Psoas muscle (tissue), 8 donors: ENCODE data around the gene CDK6. TPM values are rescaled to one million over a fixed set of nuclear protein-coding genes. Genes with fewer than 3 reads are reported as not detected.

Experiments used
- ATAC-seq, 4 donors: fragments of 200-7000 bp; cut with Tn5 transposase; one replicate each; pipeline ENCODE4 v1.9.1; 2020; ENCODE audit warnings: moderate library complexity in 3 of 4, mild to moderate bottlenecking in 2 of 4
- DNase-seq, 2 donors: peaks; one replicate each; pipeline ENCODE4 v3.0.0-alpha.2; 2020
- H3K27ac ChIP-seq: fragments of 200-600 bp; one replicate; pipeline ENCODE4 v1.8.0; 2022
- H3K27me3 ChIP-seq, 3 donors: fragments of 200-600 bp in 1 of 3; one replicate each; pipeline versions ENCODE4 v1.6.1 to v1.8.0; 2013 to 2022; ENCODE audit warnings: low read length in 2 of 3, mild to moderate bottlenecking in 2 of 3, moderate library complexity in 1 of 3; ENCODE audit not compliant: insufficient read depth in 3 of 3
- H3K36me3 ChIP-seq, 2 donors: fragments of 200-600 bp in 1 of 2; one replicate each; pipeline versions ENCODE4 v1.6.1 to v1.8.0; 2013 to 2022; ENCODE audit warnings: low read depth in 1 of 2, mild to moderate bottlenecking in 1 of 2, moderate library complexity in 1 of 2; ENCODE audit not compliant: insufficient read depth in 1 of 2
- H3K4me1 ChIP-seq: fragments of 200-600 bp; one replicate; pipeline ENCODE4 v1.8.0; 2022
- H3K4me3 ChIP-seq: fragments of 200-600 bp; one replicate; pipeline ENCODE4 v1.8.0; 2022; ENCODE audit warnings: mild to moderate bottlenecking
- H3K9me3 ChIP-seq: fragments of 200-600 bp; one replicate; pipeline ENCODE4 v1.8.0; 2022
- WGBS, 3 donors: extraction: QIAGEN DNeasy Blood & Tissue Kit; methylation state at CpG; one replicate each; pipeline versions ENCODE4 v1.1.6 to v1.1.7; 2013; 5-methylcytosine and 5-hydroxymethylcytosine counted together
- intact Hi-C, 2 donors: fragments of 100-400 bp; cut with DNase I; formaldehyde crosslinking; loops; one replicate each; pipeline versions ENCODE4 v1.11.0 to v1.14.2; 2022
- polyA plus RNA-seq, 3 donors: library from polyadenylated mRNA; stranded (reverse); fragments of 200-250 nt; gene quantifications; one replicate each; pipeline ENCODE4 v1.2.3, GENCODE V29; 2013
- total RNA-seq, 4 donors: library from RNA; stranded (reverse); fragmentation: NEBNext Ultra II Directional in 2 of 4; extraction: Animal tissue kit (Norgen Biotek cat#: 25700) in 2 of 4; gene quantifications; one replicate each; pipeline versions ENCODE4 v1.2.1 to v1.2.4, GENCODE V29; 2021 to 2023
- TF ChIP-seq, protein P1 (sequence below): fragments of 200-600 bp; IDR thresholded peaks from one replicate; pipeline ENCODE4 v1.8.0; 2022; ENCODE audit warnings: antibody characterized with exemption
- donor health status: healthy with polysubstance abuse.
- donor health status: DM: no; HTN: no; CAD: no; lungs with moderate emphysema.
- donor health status: Bipolar disorder and iron deficiency.
- donor health status: healthy.
- donor health status: DM: yes; HTN: yes; CAD: no.
- donor health status: DM: no; HTN: no; CAD: no.
- donor health status: DM: no; HTN: no; CAD: no.
- donor health status: DM: yes; HTN: yes; CAD: no.

CDK6 gene
- total and polyA plus RNA-seq, 7 donors: 0.39 to 8.0 (median 3.2) TPM

GRCh38 chr7:92657391-92657790 is 179.0 kb downstream of the CDK6 start:
- Histone ChIP-seq H3K27ac (no peak overlapping the region), H3K9me3 (no peaks in the 10 kb centered on the region), H3K4me1 (no peaks in the 10 kb centered on the region), H3K27me3 (no peaks in the 10 kb centered on the region), H3K36me3 (no peaks in the 10 kb centered on the region), H3K4me3 (no peak overlapping the region)
- intact Hi-C loops: no loop called here
- DNase-seq (no peak), ATAC-seq (no peak)
- TF ChIP-seq, protein P1, sequence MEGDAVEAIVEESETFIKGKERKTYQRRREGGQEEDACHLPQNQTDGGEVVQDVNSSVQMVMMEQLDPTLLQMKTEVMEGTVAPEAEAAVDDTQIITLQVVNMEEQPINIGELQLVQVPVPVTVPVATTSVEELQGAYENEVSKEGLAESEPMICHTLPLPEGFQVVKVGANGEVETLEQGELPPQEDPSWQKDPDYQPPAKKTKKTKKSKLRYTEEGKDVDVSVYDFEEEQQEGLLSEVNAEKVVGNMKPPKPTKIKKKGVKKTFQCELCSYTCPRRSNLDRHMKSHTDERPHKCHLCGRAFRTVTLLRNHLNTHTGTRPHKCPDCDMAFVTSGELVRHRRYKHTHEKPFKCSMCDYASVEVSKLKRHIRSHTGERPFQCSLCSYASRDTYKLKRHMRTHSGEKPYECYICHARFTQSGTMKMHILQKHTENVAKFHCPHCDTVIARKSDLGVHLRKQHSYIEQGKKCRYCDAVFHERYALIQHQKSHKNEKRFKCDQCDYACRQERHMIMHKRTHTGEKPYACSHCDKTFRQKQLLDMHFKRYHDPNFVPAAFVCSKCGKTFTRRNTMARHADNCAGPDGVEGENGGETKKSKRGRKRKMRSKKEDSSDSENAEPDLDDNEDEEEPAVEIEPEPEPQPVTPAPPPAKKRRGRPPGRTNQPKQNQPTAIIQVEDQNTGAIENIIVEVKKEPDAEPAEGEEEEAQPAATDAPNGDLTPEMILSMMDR: no peak
- WGBS, 3 donors: 88 to 100% (median 96%) methylated on average over 1 of the region's 1 CpG

DNA sequence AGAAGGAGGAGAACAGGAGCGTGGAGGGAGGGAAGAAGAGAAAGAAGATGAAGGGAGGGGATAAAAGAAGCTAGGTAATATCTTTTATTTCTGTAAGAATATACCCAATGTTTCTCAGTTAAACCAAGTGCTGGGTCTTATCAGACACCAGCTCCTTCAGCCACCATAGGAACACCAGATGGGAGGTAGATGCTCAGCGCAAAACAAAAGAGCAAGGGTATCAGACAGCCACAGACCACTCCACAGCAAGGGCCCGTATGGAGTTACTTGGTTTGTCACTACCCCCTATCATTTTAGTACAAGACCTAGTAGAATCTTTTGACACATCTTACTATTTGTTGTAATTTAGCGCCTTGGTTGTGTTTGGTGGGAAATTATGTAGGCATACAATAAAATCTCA is 180.3 kb downstream of the CDK6 start:
- Histone ChIP-seq H3K9me3 (no peaks in the 10 kb centered on the region), H3K4me3 (no peak overlapping the region), H3K4me1 (no peaks in the 10 kb centered on the region), H3K36me3 (no peaks in the 10 kb centered on the region), H3K27ac (no peak overlapping the region), H3K27me3 (no peaks in the 10 kb centered on the region)
- TF ChIP-seq, protein P1: no peak
- intact Hi-C loops: no loop called here
- no peak for ATAC-seq
- no peak for DNase-seq
- 95 to 98% (median 97%) methylated on average over 4 of the region's 4 CpGs for WGBS, 3 donors

- no peak for ATAC-seq
- Histone ChIP-seq H3K36me3 (no peaks in the 10 kb centered on the region), H3K27ac (no peak overlapping the region), H3K9me3 (no peaks in the 10 kb centered on the region), H3K4me1 (no peaks in the 10 kb centered on the region), H3K27me3 (no peaks in the 10 kb centered on the region), H3K4me3 (no peak overlapping the region)
- TF ChIP-seq, protein P1: no peak
- intact Hi-C loops: no loop called here
- DNase-seq: no peak
- 59 to 86% (median 63%) methylated on average over 1 of the region's 1 CpG for WGBS, 3 donors
Observed at GRCh38 chr7:92655346-92655884, 181.0 kb downstream of the CDK6 start.

DNA sequence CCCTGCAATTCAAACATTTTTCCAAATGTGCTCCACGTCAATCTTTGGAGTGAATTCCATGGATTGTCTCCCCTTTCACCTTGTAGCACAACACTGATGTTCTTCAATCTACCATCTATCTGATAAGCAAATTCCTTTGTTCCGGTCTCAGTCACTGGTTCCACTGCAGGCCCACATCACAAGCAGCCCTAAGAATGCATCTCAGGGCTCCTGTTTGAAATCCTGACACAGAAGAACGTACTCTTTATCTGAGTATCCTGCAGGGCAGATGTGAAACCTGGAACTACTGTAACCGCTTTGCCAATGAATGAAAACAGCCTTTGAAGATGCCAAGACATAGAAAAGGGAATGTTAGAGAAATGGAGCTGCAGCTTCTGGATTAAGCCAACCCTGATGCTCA is 183.2 kb downstream of the CDK6 start:
- ATAC-seq (no peak), DNase-seq (no peak)
- Histone ChIP-seq H3K27ac (no peak overlapping the region), H3K36me3 (no peaks in the 10 kb centered on the region), H3K9me3 (no peaks in the 10 kb centered on the region), H3K27me3 (no peaks in the 10 kb centered on the region), H3K4me1 (no peaks in the 10 kb centered on the region), H3K4me3 (no peak overlapping the region)
- intact Hi-C loops: no loop called here
- 81 to 92% (median 85%) methylated on average over 4 of the region's 4 CpGs for WGBS, 3 donors
- TF ChIP-seq, protein P1: no peak

DNA sequence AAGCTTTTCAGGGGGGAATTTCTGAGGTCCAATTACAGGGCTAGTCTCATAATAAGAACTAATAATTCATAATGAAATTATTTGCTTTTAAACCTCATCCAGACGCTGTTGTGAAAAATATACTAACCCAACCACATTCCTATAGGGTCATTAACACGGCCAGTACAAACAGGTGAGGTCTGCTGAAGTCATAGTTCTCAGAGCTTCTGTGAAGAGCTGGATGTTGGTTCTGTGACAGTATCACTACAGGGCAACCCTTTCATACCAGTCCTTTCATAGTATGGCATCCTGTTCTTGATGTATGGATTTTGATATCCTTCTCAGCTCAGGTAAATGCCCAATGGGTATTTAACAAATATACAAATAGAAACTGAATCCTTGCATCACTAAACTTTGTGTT is 183.8 kb downstream of the CDK6 start:
- 38 to 73% (median 57%) methylated on average over 2 of the region's 2 CpGs for WGBS, 3 donors
- intact Hi-C loops: no loop called here
- TF ChIP-seq, protein P1: no peak
- H3K27me3 ChIP-seq: no peaks in the 10 kb centered on the region
- DNase-seq: no peak
- ATAC-seq: no peak
- no peaks in the 10 kb centered on the region for H3K4me1 ChIP-seq
- no peak overlapping the region for H3K4me3 ChIP-seq
- H3K9me3 ChIP-seq: no peaks in the 10 kb centered on the region
- H3K36me3 ChIP-seq: no peaks in the 10 kb centered on the region
- no peak overlapping the region for H3K27ac ChIP-seq
